ENCODE results near the gene BASP1. TPM values are rescaled to one million over a fixed set of nuclear protein-coding genes. Genes with fewer than 3 reads are reported as not detected.
A peak's percentile ranks its signal among the peaks of the same experiment; 100 is the strongest.
"Not testable (repeated sequence)": the region's sequence is repeated elsewhere in the genome, so short reads cannot be mapped to it uniquely, and the experiment has no call there.

Gene BASP1
- total RNA-seq, 1 experiment from 2014 or later, result not detected

DNA sequence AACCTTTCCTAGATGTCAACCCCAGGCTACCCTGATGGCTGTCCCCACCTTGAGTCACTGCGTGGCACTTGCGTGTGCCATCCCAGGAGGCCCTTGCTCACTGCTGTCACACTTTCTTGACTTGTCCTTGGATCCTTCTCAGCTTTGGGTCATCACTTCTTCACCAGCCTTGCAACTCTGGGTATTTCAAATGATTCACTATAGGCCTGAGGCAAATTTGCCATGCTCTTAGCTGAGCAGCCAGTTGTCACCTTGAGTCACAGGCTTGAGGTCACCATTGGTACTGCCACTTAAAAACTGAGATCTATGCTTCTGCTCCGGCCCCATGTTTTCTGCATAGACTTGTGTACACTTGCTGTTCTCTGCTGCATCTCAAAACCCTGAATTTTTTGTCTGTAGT lies 84.7 kb downstream of the BASP1 start:
- Histone ChIP-seq H3K4me1 (no peaks in the 10 kb centered on the region), H3K36me3 (no peaks in the 10 kb centered on the region), H3K27me3 (no peaks in the 10 kb centered on the region), H3K9me3 (replicated peaks) (no peaks in the 10 kb centered on the region), H3K27ac (no peak overlapping the region), H3K4me3 (no peak overlapping the region)
- no peak for DNase-seq

DNA sequence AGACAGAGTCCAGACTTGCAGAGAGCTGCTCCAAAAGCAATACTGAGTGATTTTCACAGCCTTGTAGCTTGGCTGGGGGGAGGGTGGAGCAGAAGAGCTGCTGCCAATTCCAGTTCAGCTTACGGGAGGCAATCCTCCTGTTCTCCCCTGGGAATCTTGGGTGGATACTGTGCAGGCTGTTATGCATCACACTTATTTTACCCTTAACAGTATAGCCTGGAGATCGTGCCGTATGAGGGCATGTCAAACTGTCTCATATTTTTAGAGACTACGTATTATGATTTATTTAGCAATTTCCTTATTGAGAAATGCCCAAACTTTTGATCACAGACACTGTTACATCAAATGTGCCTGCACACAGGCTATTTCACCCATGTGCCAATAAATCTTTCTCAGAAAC lies 85.2 kb downstream of the BASP1 start:
- no peak overlapping the region for H3K4me3 ChIP-seq
- H3K27me3 ChIP-seq, result no peaks in the 10 kb centered on the region
- no peak overlapping the region for H3K27ac ChIP-seq
- no peaks in the 10 kb centered on the region for H3K9me3 ChIP-seq (replicated peaks)
- H3K4me1 ChIP-seq, result no peaks in the 10 kb centered on the region
- DNase-seq, result no peak
- no peaks in the 10 kb centered on the region for H3K36me3 ChIP-seq

DNA sequence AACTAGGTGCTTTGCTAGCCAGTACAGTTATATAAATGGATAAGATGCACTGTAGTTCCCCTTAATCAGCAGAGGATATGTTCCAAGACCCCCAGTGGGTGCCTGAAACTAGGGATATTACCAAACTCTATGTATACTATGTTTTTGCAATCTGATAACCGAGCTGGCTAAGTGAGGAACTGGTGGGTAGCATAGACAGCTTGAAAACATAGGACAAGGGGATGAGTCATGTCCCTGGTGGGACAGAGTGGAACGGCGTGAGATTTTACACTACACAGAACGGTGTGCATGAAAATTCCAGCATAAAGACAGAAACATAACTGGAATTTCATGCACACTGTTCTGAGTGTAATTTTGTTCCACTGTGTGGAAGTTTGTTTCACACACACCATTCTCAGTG lies 86.9 kb downstream of the BASP1 start:
- Histone ChIP-seq H3K27me3 (no peaks in the 10 kb centered on the region), H3K4me1 (no peaks in the 10 kb centered on the region), H3K4me3 (no peak overlapping the region), H3K27ac (no peak overlapping the region), H3K36me3 (no peaks in the 10 kb centered on the region), H3K9me3 (replicated peaks) (no peaks in the 10 kb centered on the region)
- no peak for DNase-seq

DNA sequence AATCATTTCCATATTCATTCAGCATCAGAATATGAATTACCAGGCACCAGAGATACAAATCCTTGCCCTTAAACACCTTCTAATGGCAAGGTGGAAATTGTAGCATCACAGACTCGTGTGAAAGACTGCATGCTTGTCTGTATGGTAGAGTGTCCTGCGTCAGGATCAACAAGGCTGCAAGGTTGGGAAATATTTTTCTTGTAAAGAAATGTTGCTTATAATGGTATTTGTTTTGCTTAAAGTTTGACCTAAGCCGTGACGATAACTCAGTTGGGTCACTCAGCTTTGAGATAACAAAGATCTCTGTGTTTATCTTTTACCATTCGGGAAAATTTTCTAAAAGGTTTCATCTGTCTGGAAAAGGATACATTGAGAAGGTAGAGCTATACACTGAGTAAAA lies 87.6 kb downstream of the BASP1 start:
- H3K4me1 ChIP-seq, result no peaks in the 10 kb centered on the region
- no peak overlapping the region for H3K4me3 ChIP-seq
- no peak overlapping the region for H3K27ac ChIP-seq
- H3K36me3 ChIP-seq, result no peaks in the 10 kb centered on the region
- no peak for DNase-seq
- no peaks in the 10 kb centered on the region for H3K27me3 ChIP-seq
- no peaks in the 10 kb centered on the region for H3K9me3 ChIP-seq (replicated peaks)

DNA sequence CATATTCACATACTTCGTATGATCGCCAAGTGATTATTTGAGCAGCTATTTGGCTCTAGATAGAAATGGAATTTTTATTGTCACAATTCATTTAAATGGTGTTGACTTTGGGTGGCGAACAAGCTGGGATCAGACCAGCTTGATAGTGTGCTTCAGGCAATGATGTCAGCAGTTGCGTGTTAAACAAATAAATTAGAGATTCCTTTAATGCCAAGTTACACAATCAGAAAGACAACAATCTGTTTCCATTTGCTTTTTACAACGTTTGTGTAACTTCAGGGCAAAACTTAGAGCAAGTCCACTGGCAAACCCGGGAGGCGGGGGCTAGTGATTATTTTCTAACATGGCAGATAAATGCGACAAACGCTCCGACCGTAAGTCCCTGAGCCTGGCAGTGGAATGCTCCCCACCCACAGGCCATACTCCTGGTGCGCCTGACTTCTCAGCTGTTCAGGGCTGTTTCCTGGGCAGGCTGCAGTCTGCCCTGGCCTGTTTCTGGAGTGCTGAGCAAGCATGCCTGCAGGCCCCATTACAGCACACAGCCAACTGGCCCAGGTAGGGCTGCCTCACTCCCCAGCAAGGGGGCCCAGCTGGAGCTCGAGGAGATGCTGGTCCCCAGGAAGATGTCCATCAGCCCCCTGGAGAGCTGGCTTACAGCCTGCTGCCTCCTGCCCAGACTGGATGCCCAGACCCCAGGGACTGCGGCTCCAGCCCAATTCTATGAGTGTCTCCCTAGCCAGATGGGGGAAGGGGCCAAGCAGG lies 88.7 kb downstream of the BASP1 start:
- Histone ChIP-seq H3K9me3 (replicated peaks) (no peaks in the 10 kb centered on the region), H3K27ac (no peak overlapping the region), H3K27me3 (no peaks in the 10 kb centered on the region), H3K36me3 (no peaks in the 10 kb centered on the region), H3K4me3 (no peak overlapping the region), H3K4me1 (no peaks in the 10 kb centered on the region)
- DNase-seq, result peak; percentile 26 to 31

DNA sequence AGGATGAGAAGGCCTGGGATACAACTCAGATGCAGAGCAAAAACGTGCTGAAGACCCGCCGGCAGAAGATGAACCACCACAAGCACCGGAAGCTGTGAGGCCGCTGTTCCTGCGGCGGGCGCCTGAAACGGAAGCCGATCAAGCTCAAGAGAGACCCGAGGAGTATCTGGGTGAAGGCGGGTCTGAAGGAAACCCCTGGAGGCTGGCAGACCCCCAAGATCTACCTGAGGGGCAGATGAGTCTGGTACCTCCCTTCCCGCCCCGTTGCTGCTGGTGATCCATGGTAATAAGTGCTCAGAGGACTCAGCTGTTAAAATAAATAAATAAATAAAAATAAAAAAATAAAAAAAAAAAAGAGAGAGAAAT lies 89.3 kb downstream of the BASP1 start:
- no peaks in the 10 kb centered on the region for H3K36me3 ChIP-seq
- H3K27ac ChIP-seq, result no peak overlapping the region
- H3K27me3 ChIP-seq, result no peaks in the 10 kb centered on the region
- no peaks in the 10 kb centered on the region for H3K4me1 ChIP-seq
- no peak for DNase-seq
- H3K9me3 ChIP-seq (replicated peaks), result no peaks in the 10 kb centered on the region
- H3K4me3 ChIP-seq, result no peak overlapping the region

DNA sequence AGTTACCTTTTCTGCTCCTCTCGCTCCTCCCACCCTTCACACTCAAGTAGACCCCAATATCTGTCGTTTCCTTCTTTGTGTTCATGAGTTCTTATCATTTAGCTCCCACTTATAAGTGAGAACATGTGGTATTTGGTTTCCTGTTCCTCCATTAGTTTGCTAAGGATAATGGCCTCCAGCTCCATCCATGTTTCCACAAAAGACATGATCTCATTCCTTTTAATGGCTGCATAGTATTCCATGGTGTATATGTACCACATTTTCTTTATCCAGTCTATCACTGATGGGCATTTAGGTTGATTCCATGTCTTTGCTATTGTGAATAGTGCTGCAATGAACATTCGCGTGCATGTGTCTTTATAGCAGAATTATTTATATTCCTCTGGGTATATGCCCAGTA lies 90.0 kb downstream of the BASP1 start:
- not testable (repeated sequence) for DNase-seq; H3K4me3 ChIP-seq; H3K27ac ChIP-seq; H3K27me3 ChIP-seq; H3K4me1 ChIP-seq; H3K9me3 ChIP-seq (replicated peaks); H3K36me3 ChIP-seq

DNA sequence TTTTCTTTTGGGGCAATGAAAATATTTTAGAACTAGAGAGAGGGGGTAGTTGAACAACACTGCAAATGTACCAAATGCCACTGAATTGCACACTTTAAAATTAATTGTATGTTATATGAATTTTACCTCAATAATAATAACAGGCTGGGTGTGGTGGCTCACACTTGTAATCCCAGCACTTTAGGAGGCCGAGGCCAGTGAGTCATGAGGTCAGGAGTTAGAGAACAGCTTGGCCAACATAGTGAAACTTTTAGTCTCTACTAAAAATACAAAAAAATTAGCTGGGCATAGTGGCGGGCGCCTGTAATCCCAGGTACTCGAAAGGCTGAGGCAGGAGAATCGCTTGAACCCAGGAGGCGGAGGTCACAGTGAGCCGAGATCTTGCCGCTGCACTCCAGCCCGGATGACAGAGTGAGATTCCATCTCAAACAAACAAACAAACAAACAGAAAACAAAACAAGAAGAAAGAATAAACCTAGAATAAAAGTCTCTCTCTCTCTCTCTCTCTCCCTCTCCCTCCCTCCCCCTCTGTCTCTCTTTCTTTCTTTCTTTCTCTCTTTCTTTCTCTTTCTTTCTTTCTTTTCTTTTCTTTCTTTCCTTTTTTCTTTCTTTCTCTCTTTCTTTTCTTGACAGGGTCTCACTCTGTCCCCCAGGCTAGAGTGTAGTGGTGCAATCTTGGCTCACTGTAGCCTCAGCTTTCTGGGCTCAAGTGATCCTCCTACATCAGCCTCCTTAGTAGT lies 91.1 kb downstream of the BASP1 start:
- no peak overlapping the region for H3K4me3 ChIP-seq
- no peaks in the 10 kb centered on the region for H3K4me1 ChIP-seq
- no peaks in the 10 kb centered on the region for H3K9me3 ChIP-seq (replicated peaks)
- no peak overlapping the region for H3K27ac ChIP-seq
- H3K27me3 ChIP-seq, result no peaks in the 10 kb centered on the region
- no peak for DNase-seq
- H3K36me3 ChIP-seq, result no peaks in the 10 kb centered on the region

DNA sequence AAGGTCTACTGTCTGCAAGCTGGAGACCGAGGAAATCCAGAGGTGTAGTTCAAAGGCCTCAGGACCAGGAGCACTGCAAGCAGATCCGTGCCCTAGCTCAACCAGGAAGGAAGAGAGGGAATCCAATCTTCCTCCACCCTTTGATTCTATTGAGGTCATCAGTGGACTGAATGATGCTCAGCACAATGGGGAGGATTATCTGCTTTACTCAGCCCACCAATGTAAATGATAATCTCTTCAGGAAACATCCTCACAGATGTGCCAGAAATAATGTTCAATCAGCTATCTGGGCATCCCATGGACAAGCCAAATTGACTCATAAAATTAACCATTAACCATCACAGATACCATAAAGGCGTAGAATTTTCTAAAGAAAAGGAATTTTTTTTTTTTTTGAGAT lies 92.0 kb downstream of the BASP1 start:
- Histone ChIP-seq H3K4me1 (no peaks in the 10 kb centered on the region), H3K4me3 (no peak overlapping the region), H3K9me3 (replicated peaks) (no peaks in the 10 kb centered on the region), H3K27ac (no peak overlapping the region), H3K36me3 (no peaks in the 10 kb centered on the region), H3K27me3 (no peaks in the 10 kb centered on the region)
- no peak for DNase-seq

DNA sequence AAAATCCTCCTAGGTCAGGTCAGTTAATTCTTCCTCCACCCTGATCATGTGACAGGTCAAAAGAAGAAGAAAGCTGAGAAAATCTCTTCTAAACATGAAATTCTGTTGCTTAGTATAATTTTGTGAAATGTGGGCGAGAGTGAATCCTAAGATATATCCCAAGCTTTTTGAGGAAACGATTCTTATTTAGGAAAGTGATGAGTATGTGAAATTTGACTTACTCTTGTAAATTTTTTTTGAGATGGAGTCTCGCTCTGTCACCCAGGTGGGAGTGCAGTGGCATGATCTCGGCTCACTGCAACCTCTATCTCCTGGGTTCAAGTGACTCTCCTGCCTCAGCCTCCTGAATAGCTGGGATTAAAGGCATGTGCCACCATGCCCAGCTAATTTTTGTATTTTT lies 93.1 kb downstream of the BASP1 start:
- not testable (repeated sequence) for H3K36me3 ChIP-seq; DNase-seq; H3K4me1 ChIP-seq; H3K9me3 ChIP-seq (replicated peaks); H3K27ac ChIP-seq; H3K27me3 ChIP-seq; H3K4me3 ChIP-seq

DNA sequence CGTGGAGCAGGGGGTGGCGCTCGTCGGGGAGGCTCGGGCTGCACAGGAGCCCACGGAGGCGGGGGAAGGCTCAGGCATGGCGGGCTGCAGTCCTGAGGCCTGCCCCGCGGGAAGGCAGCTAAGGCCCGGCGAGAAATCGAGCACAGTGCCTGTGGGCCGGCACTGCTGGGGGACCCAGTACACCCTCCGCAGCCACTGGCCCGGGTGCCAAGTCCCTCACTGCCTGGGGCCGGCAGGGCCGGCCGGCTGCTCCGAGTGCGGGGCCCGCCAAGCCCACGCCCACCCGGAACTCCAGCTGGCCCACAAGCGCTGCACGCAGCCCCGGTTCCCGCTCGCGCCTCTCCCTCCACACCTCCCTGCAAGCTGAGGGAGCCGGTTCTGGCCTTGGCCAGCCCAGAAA lies 94.4 kb downstream of the BASP1 start:
- H3K27me3 ChIP-seq; H3K4me3 ChIP-seq; H3K36me3 ChIP-seq; H3K4me1 ChIP-seq; H3K9me3 ChIP-seq (replicated peaks); DNase-seq; H3K27ac ChIP-seq: not testable (repeated sequence)

DNA sequence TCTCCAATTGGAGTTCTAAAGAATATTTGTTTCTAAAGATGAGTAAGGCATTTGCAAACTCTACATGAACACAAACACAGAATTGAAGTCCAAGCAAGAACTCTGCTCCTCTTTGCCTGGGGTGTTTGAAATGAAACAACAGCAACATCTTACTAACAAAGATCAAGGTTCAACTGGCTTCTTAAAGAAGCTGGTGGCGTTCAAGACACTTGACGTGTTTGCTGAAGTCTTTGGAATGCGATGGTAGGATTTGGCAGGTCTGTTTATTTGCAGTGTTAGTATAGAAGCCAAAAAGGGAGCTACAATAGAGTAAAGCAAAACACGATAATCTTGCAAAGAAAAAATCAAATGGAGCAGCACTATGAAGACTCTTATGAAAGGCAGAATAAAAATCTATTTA lies 94.9 kb downstream of the BASP1 start:
- H3K36me3 ChIP-seq, result no peaks in the 10 kb centered on the region
- H3K9me3 ChIP-seq (replicated peaks), result no peaks in the 10 kb centered on the region
- H3K4me1 ChIP-seq, result no peaks in the 10 kb centered on the region
- no peak for DNase-seq
- no peaks in the 10 kb centered on the region for H3K27me3 ChIP-seq
- no peak overlapping the region for H3K4me3 ChIP-seq
- H3K27ac ChIP-seq, result no peak overlapping the region

DNA sequence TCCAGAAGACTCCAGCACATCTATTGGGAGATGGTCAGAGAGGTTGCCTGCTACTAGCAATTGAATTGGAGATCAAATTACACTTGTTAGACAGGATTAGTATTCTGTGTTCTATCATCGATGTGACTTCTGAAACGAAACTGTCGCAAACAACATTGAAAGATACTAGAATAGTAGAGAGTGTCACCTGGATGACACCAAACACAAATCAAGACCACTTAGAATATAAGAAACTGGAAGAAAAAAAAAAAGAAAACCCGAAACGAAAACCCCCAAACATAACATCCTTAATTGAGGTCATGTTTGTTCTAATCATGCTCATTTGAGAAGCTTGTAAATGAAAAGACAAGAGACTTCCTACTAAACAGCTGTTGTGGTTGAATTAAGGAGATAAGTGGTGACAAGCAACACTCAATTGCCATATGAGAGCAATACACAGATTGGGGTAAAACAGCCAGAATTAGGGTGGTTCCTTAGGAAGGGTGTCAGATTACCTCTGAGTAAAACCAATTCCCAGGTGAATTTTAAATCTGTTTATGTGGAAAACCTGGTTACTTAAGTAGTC lies 97.6 kb downstream of the BASP1 start:
- DNase-seq, result peak in 1 of 2 experiments; percentile 5

DNA sequence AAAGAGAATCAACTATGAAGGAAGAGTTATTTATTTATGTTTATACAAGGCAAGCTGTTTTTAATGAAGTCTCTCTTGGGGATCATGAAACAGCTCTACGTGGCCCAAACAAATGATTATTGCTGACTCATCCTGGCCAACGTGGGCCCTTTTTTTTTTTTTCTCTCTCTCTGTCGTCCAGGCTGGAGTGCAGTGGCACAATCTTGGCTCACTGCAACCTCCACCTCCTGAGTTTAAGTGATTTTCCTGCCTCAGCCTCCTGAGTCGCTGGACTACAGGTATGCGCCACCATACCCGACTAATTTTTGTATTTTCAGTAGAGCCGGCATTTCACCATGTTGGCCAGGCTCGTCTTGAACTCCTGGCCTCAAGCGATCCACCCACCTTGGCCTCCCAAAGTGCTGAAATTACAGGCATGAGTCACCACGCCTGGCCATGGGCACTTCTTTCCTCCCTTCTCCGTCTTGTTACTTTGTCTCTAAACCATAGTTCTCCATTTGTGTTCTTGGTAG lies 98.3 kb downstream of the BASP1 start:
- no peak overlapping the region for H3K4me3 ChIP-seq
- no peaks in the 10 kb centered on the region for H3K9me3 ChIP-seq (replicated peaks)
- no peaks in the 10 kb centered on the region for H3K4me1 ChIP-seq
- no peaks in the 10 kb centered on the region for H3K36me3 ChIP-seq
- H3K27ac ChIP-seq, result no peak overlapping the region
- DNase-seq, result no peak
- H3K27me3 ChIP-seq, result no peaks in the 10 kb centered on the region

More for the DNA sequence above, 97.6 kb downstream of the BASP1 start:
- no peak overlapping the region for H3K27ac ChIP-seq
- no peaks in the 10 kb centered on the region for H3K36me3 ChIP-seq
- H3K9me3 ChIP-seq (replicated peaks), result no peaks in the 10 kb centered on the region
- H3K27me3 ChIP-seq, result no peaks in the 10 kb centered on the region
- H3K4me3 ChIP-seq, result no peak overlapping the region
- H3K4me1 ChIP-seq, result no peaks in the 10 kb centered on the region

DNA sequence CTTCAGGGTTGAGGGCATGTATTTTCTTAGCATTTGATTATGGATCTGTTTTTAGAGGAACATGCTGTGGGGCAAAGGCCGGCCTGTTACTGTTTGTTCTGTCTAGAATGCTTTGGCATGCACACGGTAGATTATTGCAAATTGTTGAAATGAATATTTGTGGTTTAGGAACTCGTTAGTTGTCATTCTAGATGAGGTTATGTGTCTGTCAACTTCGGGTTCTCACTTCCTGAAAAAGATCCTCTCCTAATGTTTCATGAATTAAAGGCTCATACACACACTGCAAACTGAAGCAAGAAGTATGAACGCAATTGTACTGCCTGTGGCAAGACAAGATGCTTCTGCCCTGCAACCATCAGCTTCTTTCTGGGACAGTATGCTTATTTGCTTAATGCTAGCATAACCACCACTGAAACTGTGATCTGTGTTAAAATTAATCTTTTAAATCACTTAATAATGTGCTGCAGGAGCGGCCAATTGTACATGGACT lies 99.6 kb downstream of the BASP1 start:
- Histone ChIP-seq H3K27me3 (no peaks in the 10 kb centered on the region), H3K4me1 (no peaks in the 10 kb centered on the region), H3K9me3 (replicated peaks) (no peaks in the 10 kb centered on the region), H3K27ac (no peak overlapping the region), H3K4me3 (no peak overlapping the region), H3K36me3 (no peaks in the 10 kb centered on the region)
- no peak for DNase-seq

All from SJCRH30 (cell line).